Mammary epithelial cell (primary cell): ENCODE measurements around the gene ECSIT.
"Not testable (repeated sequence)": the region's sequence is repeated elsewhere in the genome, so short reads cannot be mapped to it uniquely, and the experiment has no call there.

Experiments used
- EZH2 ChIP-seq: IDR thresholded peaks from 2 replicates; pipeline ENCODE4 v1.6.1; 2012; ENCODE audit warnings: low read length, inconsistent platforms, borderline replicate concordance
- TF ChIP-seq, protein P1 (sequence below), 2 donors: IDR thresholded peaks in 1 of 2; conservative IDR thresholded peaks in 1 of 2; 2 replicates each; pipeline ENCODE4 v1.5.1; 2011 to 2012; ENCODE audit warnings: inconsistent platforms in 2 of 2, low read length in 2 of 2, mild to moderate bottlenecking in 2 of 2, control low read depth in 1 of 2, low read depth in 1 of 2; ENCODE audit not compliant: insufficient read depth in 1 of 2; ENCODE audit errors: extremely low read depth in 1 of 2

DNA sequence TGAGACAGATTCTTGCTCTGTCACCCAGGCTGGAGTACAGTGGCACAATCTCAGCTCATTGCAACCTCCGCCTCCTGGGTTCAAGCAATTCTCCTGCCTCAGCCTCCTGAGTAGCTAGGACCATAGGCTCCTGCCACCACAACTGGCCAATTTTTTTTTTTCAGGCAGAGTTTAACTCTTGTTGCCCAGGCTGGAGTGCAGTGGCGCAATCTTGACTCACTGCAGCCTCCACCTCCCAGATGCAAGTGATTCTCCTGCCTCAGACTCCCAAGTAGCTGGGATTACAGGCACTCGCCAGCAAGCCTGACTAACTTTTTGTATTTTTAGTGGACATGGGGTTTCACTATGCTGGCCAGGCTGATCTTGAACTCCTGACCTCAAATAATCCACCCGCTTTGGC is 44.8 kb upstream of the ECSIT start:
- TF ChIP-seq, protein P1, sequence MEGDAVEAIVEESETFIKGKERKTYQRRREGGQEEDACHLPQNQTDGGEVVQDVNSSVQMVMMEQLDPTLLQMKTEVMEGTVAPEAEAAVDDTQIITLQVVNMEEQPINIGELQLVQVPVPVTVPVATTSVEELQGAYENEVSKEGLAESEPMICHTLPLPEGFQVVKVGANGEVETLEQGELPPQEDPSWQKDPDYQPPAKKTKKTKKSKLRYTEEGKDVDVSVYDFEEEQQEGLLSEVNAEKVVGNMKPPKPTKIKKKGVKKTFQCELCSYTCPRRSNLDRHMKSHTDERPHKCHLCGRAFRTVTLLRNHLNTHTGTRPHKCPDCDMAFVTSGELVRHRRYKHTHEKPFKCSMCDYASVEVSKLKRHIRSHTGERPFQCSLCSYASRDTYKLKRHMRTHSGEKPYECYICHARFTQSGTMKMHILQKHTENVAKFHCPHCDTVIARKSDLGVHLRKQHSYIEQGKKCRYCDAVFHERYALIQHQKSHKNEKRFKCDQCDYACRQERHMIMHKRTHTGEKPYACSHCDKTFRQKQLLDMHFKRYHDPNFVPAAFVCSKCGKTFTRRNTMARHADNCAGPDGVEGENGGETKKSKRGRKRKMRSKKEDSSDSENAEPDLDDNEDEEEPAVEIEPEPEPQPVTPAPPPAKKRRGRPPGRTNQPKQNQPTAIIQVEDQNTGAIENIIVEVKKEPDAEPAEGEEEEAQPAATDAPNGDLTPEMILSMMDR (conservative IDR thresholded peaks at IDR 0.05 in 1 of 2, IDR thresholded peaks at IDR 0.05 in 1 of 2; ENCODE audit: extremely low read depth in 1 of 2, insufficient read depth in 1 of 2, low read depth in 1 of 2, low read length in 2 of 2): not testable (repeated sequence)
- TF ChIP-seq EZH2: not testable (repeated sequence)
